K562 (cell line): ENCODE results near the gene CD164.

Source experiments
- FOXJ3 ChIP-seq: sonication (generic); formaldehyde crosslinking; IDR thresholded peaks from 2 replicates; pipeline ENCODE4 v1.4.0; 2020; ENCODE audit warnings: mild to moderate bottlenecking, missing genetic modification reagents
- TAF1 ChIP-seq: IDR thresholded peaks from 2 replicates; pipeline ENCODE4 v1.6.1; 2011; ENCODE audit warnings: mild to moderate bottlenecking, low read length, moderate library complexity; ENCODE audit not compliant: insufficient read depth, control insufficient read depth, severe bottlenecking; ENCODE audit errors: extremely low read depth
- TF ChIP-seq, protein P1 (sequence below), 3 experiments: IDR thresholded peaks in 2 of 3; conservative IDR thresholded peaks in 1 of 3; 2 replicates each; pipeline ENCODE4 v1.5.1; 2011 to 2012; ENCODE audit warnings: low read length in 3 of 3, mild to moderate bottlenecking in 3 of 3, control low read depth in 2 of 3, improper control_type of control experiment in 1 of 3, inconsistent platforms in 1 of 3, low read depth in 1 of 3, mixed read lengths in 1 of 3, moderate library complexity in 1 of 3; ENCODE audit not compliant: insufficient read depth in 2 of 3

DNA sequence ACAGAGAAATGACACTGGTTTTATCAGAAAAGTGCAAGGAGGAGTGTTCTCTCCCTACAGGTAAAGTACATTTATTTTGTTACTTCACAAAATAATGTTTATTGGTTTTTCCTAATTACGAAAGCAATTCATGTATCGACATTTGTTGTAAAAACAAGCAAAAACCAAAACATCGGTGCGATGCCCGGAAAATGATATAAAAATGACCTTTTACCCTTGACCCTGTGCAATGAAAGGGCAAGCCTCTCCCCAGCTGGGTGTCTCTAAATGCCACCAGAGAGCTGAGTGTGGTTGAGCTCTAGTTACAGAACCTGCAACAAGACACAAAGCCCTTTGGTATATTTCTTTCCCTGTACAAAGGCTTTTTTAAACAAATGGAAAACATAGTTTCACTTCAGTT lies 65.4 kb downstream of the CD164 start:
- TF ChIP-seq TAF1: no peak
- TF ChIP-seq, protein P1, sequence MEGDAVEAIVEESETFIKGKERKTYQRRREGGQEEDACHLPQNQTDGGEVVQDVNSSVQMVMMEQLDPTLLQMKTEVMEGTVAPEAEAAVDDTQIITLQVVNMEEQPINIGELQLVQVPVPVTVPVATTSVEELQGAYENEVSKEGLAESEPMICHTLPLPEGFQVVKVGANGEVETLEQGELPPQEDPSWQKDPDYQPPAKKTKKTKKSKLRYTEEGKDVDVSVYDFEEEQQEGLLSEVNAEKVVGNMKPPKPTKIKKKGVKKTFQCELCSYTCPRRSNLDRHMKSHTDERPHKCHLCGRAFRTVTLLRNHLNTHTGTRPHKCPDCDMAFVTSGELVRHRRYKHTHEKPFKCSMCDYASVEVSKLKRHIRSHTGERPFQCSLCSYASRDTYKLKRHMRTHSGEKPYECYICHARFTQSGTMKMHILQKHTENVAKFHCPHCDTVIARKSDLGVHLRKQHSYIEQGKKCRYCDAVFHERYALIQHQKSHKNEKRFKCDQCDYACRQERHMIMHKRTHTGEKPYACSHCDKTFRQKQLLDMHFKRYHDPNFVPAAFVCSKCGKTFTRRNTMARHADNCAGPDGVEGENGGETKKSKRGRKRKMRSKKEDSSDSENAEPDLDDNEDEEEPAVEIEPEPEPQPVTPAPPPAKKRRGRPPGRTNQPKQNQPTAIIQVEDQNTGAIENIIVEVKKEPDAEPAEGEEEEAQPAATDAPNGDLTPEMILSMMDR (IDR thresholded peaks at IDR 0.05 in 2 of 3, conservative IDR thresholded peaks at IDR 0.05 in 1 of 3; ENCODE audit: insufficient read depth in 2 of 3, low read depth in 1 of 3, low read length in 3 of 3): no peak
- no peak for TF ChIP-seq FOXJ3 (CRISPR knock-in tag)
